Stimulated activated CD4-positive, alpha-beta T cell treated with anti-CD3 and anti-CD28 coated beads, Interleukin-4, amount 100 ng/mL, for 4 hours (primary cell): ENCODE results near the gene CFH.
"Not testable (repeated sequence)": the region's sequence is repeated elsewhere in the genome, so short reads cannot be mapped to it uniquely, and the experiment has no call there.

Experiments
- DNase-seq, 2 experiments: peaks; one replicate each; pipeline ENCODE4 v3.0.0-alpha.2; 2020

CFH gene

DNA sequence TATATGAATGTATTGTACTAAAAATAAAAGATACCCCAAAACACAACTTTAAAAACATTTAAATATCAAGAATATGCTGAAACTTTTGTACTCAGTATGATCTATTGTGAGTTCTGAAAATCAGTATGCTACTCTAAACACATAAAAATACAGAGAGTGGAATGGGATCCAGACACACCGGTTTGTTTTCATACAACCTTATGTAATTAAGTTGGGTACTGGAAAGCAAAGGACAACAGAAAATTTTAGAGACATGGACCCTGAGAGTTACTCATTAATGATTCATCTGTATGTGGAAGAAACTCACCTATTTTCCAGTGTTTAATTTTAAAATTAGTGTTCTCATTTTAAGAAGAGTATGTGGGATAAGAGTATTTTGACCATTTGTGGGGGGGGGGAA is 121.9 kb downstream of the CFH start:
- DNase-seq: no peak

- no peak for DNase-seq
Measured at GRCh38 chr1:196774175-196774574, 122.3 kb downstream of the CFH start.

DNA sequence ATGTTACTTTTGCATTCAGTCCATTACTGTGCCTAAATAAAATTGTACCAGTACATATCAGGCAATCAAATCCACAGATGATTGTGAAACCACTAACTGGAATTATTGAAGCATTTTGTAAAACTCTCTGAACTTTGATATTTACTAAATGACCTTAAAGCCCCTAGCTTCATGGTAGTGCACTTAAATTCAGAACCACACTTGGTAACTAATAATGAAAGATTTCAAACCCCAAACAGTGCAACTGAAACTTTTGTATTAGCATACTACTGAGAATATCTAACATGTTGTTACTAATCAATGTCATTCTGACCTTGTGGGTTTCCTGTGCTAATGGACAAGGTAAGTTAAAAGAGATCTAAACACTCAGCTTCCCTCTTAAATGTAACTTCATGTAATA is 122.8 kb downstream of the CFH start, which contains the start of gene CFHR3:
CFHR3 (plus strand) TSS at position 238 of the 400 bp plus-strand sequence; CDS start at position 285, 47 bp downstream.
- DNase-seq: no peak

DNA sequence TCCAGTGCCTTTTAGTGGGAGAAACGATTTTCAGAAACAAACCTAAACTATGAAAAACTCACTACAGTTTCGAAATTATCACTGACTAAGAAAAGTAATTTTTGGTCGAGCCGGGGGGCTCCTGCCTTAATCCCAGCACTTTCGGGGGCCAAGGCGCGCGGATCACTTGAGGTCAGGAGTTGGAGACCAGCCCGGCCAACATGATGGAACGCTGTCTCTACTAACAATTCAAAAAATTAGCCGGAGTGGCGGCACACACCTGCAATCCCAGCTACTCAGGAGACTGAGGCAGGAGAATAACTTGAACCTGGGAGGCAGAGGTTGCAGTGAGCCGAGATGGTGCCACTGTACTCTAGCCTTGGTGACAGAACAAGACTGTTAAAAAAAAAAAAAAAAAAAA is 125.8 kb downstream of the CFH start:
- DNase-seq: no peak

DNA sequence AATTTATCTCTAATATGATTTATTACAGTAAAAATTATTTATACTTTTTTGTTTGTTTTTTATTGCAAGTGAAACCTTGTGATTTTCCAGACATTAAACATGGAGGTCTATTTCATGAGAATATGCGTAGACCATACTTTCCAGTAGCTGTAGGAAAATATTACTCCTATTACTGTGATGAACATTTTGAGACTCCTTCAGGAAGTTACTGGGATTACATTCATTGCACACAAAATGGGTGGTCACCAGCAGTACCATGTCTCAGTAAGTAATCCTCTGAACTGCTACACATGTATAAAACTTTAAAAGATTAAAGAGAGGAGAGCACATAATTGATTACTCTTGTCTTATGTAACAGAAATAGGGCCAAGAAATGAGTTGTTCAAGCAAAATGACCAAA is 127.2 kb downstream of the CFH start:
- DNase-seq: no peak

DNA sequence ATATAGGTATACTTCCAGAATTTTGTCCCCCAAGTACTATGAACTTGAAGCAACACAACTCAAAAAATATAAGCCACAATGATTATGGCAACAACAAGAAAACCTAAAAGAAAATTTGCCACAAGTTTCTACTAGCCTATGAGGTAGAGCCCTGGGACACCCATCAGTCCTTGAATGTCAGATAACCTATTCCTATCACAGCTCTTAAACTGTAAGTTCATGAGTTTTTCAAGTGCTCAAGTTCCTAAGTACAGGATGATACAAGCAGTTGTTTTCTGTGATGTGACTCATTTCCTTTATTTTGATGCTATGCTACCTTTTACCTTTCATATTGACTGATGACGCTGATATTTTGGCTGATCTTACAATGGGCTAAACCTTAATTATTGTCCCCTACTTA is 139.4 kb downstream of the CFH start:
- not testable (repeated sequence) for DNase-seq

DNA sequence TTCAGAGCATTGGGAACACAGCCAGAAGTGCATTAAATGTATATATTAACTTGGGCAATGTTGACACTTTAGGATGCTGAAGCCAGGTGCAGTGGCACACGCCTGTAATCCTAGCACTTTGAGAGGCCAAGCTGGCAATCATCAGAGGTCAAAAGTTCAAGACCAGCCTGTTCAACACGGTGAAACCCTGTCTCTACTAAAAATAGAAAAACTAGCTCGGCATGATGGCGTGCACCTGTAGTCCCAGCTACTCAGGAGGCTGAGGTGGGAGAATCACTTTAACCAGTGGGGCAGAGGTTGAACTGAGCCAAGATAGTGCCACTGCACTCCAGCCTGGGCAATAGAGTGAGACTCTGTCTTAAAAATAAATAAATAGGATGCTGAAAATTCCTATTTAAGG is 142.3 kb downstream of the CFH start:
- not testable (repeated sequence) for DNase-seq
